IPS-11a (cell line): ENCODE measurements around the gene SKP1.

Source experiments
- H3K4me3 ChIP-seq: one replicate; pipeline ENCODE4 v1.5.1; 2013; ENCODE audit warnings: low read depth, low read length, control low read depth

The SKP1 gene

GRCh38 chr5:134143944-134144941, 32.5 kb downstream of the SKP1 start:
- H3K4me3 ChIP-seq: no peak overlapping the region

DNA sequence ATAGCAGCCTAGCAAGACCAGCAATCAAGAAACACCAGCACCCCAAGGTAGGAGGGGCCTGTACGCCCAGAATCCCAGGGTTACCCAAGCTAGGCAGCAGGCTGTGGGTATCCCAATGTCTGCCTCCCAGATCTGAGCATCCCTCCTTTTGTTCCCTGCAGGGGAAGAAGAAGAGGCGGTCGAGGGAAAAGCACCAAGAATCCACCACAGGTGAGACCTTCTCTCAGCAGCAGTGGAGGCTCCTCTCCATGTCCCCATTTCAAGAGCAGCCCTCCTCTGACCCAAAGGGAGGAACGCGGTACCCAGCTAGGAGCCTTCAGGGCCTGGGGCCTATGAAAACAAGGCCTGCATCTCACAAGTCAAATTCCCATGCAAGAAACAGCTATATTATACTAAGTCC, 33.3 kb downstream of the SKP1 start:
- no peak overlapping the region for H3K4me3 ChIP-seq

DNA sequence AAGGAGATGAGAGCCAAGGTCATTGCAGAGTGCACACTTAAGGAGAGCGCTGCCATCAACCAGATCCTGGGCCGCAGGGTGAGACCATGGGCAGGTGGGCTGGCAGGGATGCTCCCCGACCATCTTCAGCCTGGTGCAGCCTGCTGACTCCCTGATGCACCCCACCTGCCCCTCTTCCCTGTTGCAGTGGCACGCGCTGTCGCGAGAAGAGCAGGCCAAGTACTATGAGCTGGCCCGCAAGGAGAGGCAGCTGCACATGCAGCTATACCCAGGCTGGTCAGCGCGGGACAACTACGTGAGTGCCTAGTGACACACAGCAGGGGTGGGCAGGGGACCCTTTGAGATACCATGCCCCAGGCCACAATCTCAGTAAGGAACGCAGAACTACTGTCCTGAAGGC, 33.9 kb downstream of the SKP1 start:
- H3K4me3 ChIP-seq: no peak overlapping the region

DNA sequence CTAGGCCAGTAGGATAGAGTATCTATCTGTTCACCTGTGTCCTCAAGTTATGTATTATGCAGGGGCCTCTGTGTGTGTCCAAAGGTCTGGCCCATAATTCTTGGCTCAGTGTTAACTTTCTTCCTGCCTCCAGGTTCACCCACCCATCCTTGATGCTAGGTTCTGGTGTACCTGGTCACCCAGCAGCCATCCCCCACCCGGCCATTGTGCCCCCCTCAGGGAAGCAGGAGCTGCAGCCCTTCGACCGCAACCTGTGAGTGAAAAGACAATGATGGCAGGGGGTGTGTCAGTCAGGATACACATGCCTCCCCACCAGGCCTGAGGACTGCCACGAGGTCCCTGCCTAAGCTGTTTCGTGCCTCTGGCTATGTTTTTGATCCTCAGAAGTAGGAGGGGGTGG, 34.7 kb downstream of the SKP1 start:
- H3K4me3 ChIP-seq: no peak overlapping the region

DNA sequence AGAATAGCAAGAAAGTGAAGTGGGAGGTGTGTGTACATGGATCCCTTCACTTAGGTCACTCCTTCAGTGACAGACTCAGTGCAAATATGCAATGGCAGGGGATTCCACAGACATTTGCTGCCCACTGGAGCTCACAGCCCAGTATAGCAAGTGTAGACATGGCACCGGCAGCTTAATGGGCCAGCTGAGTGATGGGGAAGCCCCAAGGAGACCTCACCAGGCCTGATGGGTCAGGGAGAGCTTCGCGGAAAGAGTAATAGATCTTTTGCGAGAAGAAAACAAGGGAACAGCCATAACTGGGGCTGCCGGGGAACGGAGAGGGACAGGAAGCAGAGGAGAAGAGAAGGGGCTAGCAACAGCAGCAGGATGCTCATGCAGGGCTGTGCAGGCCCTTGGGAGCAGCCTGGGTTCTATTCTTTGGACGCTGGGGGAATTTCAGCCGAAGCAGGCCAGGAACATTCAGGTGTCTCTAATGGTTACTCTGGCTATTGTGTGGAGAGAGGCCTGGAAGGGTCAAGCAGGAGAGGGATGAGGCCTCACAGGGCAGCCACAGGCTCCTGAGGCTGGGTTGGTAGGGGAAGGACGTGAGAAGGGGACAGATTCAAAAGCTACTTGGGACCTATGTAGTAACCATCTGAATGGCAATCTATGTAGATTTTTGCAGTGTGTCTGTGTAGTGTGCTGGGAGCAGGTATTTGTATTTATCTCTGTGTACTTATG, 35.3 kb downstream of the SKP1 start:
- no peak overlapping the region for H3K4me3 ChIP-seq

DNA sequence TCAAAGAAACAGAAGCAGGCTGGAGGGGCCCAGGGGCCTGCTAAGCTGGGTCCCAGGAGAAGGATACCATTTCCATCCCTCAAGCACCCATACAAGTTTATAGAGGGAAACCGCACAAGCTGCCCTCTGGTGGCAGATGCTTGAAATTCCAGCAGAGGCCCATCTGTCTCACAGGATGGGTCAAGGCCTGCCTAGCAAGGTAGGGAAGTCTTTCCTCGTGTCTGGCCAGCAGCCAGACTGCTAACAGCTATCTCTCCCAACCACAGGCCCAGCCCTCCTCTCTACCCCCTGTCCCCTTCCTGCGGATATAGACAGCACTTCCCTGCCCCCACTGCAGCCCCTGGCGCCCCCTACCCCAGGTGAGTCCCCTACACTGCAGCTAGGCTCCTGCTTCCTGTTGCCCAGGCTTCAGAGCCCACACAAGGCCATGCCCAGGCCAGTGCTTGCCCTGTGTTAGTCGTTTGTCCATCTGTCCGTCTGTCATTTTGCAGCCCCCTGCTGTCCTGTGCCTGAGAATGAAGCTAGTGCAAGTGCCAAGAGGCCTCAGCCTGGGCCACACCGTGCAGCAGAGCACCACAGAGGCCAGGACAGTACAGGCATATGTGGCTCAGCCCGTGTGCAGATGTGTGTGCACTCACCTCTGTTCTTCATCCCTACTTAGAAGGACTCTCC, 36.1 kb downstream of the SKP1 start:
- H3K4me3 ChIP-seq: no peak overlapping the region

DNA sequence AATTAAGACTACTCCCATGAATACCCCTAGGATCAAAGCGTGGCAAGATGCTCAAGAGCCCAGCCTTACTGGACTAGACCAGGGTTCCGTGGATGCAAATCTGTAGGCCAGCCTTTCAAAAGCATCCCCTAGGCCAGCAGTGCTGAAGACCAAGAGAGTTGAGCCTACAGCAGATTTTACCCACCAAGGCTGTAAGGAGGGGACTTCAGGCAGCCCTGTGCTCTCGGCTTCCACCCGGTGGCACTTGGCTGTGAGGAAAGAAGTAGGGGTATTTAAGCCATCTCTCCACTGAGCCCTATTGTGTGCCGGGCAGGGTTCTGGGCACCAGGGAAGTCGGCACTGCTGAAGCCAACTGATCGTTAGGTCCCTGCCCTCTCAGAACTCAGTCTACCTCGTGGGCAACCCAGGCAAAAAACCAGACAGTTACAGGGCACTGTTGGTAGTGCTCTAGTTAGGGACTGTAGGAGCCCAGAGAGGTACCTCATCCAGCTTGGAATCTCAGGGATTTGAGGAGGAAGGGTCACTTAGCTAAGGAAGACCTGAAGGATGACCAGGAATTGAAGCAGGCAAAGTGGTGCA, 36.8 kb downstream of the SKP1 start:
- no peak overlapping the region for H3K4me3 ChIP-seq

DNA sequence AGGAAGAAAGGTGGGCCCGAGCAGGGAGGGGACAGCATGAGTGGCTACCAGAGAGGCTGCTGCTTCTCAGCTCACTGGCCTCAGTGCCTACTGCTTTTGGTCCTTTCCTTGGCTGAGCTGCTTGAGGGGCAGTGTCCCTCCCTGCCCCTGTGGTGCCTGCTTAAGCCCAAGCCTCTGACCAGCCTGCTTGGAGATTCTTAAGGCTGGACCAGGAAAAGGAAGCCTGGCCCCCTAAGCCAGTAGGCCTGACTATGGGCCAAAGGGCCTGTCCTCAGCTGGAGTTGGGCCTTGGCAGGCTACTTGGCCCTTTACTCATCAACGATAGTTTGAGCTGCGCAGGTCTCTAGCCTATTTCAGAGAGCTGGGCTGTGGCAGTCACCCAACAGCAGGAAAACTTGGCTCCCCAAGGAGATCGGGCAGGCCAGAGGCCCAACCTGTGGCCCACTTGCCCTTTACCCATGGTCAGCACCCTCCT, 37.3 kb downstream of the SKP1 start:
- H3K4me3 ChIP-seq: no peak overlapping the region

GRCh38 chr5:134138416-134139376, 38.1 kb downstream of the SKP1 start:
- H3K4me3 ChIP-seq: no peak overlapping the region

- H3K4me3 ChIP-seq: no peak overlapping the region
Observed at GRCh38 chr5:134136771-134137170, 40.0 kb downstream of the SKP1 start.

DNA sequence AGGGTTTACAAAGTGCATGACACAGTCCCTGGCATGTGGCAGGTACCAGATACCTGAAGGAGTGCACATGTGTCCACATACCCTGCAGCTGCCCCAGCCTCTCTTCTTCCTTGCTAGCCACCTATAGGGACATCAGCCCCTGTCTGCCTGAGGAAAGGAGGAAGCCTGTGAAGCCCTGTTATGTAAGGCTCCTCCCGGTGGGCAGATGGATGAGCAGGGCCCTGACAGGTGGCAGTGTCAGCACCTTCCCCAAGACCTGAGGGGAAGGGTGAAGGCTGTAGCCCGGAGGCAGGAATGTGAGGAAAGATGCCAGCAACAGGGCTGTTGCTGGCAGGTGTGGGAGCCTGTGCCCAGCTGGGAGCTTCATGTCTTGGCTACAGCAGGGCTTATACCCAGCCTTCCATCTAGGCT, 40.5 kb downstream of the SKP1 start:
- no peak overlapping the region for H3K4me3 ChIP-seq

DNA sequence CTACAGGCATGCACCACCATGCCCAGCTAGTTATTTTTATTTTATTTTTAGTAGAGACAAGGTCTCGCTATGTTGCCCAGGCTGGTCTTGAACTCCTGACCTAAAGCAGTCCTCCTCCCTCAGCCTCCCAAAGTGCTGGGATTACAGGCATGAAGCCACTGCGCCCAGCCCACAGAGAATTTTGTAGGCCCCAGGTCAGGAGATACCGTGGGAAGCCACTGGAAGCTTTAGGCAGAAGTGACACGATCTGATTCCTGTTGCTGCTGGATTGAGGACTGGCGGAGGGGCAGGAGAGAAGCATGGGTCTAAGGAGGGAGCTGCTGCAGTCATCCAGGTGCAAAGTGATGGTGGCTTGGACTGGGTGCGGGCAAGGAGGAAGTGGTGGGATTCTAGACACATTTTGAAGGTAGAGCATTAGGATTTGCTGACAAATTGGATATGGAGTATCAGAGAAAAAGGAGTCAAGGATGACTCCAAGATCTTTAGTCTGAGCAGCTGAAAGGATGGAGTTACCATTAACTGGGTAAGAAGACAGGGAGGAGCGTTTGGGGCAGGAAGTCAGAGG, 41.6 kb downstream of the SKP1 start:
- no peak overlapping the region for H3K4me3 ChIP-seq

DNA sequence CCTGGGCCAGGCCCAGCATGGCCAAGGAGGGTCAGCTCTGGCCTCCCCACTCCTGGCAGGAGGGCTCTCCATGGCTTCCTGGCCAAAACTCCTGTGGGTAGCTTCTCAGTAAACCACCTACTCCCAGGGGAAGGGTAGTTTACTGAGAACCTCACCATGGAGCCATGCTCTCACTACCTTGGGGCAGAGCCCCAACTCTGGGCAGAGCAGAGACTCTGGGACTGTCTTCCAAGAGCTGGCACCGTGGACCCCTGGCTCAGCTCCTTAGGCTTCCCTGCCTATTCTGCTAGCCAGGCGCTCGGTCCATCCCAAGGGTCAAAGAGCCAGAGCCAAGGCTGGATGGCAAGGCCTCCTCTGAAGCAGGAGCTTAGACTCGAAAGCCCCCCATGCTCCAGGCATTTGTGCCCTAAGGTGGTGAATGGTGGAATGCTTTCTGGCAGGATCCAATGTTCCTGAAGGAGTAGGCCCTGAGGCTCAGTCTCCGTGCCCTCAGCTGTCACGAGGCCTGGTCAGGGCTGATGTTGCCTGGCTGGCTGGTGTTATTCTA, 42.7 kb downstream of the SKP1 start:
- no peak overlapping the region for H3K4me3 ChIP-seq

- H3K4me3 ChIP-seq: no peak overlapping the region
Observed at GRCh38 chr5:134133188-134133994, 43.4 kb downstream of the SKP1 start.

DNA sequence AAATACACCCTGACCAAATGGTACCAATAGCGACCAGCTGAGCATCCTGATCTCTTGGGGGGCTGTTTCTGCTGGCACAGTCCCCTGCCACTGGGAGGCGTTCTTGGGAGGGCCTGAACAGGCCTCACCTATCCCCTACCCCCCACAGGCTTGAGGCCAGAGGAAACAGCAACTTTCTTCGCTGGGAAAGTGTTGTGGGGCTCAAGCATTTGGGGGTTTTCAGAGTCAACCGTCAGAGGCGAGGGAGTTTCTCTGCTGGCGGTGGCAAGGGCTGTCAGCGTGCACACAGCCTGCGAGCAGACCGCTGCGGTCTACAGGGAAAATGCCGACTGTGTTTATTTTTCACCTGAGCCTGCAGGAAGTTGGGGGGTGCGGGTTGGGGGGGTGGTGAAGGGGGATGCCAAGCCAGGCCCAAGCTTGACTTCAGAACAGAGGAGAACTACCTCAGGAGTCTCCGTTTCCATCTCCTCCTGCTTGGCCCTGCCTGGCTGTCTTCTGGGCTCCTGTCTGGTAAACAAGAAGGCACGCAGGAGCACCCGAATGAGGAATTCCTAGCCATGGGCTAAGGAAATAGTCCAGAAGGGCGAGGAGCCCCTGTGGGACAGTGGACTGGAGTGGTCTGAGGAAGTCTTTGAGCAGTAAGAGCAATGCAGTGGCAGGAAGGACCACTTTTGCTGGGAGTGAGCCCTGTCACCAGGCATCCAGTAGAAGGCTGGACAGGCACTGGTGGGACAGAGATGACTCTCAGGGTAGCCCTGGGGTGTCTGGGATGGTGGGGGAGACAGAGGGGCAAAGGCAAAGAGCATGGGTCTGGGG, 44.2 kb downstream of the SKP1 start:
- no peak overlapping the region for H3K4me3 ChIP-seq

- no peak overlapping the region for H3K4me3 ChIP-seq
Observed at GRCh38 chr5:134131578-134132350, 45.0 kb downstream of the SKP1 start.

DNA sequence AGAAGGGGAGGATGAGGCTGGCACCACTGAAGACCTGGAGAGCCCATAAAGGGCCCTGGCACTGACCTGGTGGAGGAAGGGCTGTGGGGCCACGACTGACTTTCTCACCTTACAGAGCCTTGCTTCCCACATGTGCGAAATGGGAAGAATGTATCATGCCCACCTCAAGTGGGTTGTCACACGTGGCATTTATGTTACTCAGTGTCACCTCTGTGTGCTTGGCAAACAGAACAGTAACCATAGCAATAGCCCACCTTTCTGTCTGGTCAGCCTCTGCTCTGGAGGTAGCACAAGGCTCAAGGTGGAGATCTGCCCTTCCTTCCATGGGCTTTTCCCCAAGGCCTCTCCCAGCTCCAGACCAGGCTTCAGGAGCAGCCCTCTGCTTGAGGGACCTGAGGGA, 45.6 kb downstream of the SKP1 start:
- H3K4me3 ChIP-seq: no peak overlapping the region
